ENCODE measurements around the gene MYO18B. TPM values are rescaled to one million over a fixed set of nuclear protein-coding genes. Genes with fewer than 3 reads are reported as not detected.

Gene MYO18B
- total RNA-seq, 1 donor = 0.54 TPM

DNA sequence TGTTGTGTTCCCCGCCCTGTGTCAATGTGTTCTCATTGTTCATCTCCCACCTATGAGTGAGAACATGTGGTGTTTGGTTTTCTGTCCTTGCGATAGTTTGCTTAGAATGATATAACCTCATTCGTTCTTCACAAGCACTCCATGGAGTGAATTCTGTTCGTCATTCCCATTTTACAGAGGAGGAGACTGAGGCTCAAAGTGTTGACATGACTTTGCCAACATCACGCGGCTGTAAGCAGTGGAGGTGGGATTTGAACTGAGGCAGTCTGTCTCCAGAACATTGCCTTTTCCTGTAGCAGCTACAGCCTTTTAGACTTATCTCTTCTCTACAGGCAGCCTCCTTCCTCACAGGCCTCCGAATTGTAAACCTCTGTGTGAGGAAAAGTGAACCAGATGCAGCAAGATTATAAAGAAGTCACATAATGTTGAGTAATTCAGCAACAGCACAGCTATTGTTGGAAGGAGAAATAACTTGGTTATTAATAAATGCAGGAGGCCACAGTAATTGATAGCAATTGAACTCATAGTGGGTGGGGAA, 74.6 kb downstream of the MYO18B start:
- DNase-seq (ENCODE audit: low read depth in 2 of 3, low spot score in 2 of 3) = no peak

GRCh38 chr22:25817092-25817943, 75.3 kb downstream of the MYO18B start:
- DNase-seq (ENCODE audit: low read depth in 2 of 3, low spot score in 2 of 3) = no peak

GRCh38 chr22:25818541-25818940, 76.6 kb downstream of the MYO18B start:
- no peak for DNase-seq (ENCODE audit: low read depth in 2 of 3, low spot score in 2 of 3)

- DNase-seq (ENCODE audit: low read depth in 2 of 3, low spot score in 2 of 3) = no peak
Observed at GRCh38 chr22:25822344-25822743, 80.4 kb downstream of the MYO18B start.

DNA sequence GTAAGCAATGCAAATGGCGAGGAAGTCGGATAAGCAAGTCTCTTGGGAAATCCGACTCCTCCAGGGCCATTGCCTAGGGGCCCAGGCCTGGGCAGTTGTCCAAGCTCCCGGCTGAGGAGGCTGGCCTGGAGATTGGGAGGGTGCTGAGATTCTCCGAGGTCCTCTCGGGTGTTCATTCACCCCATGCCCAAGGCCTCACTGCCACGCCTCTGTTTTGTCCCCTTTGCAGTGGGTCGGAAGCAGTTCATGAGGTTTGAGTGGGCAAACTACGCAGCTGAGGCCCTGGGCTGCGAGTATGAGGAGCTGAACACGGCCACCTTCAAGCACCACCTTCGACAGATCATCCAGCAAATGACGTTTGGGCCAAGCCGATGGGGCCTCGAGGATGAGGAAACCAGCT, 81.3 kb downstream of the MYO18B start:
- DNase-seq (ENCODE audit: low read depth in 2 of 3, low spot score in 2 of 3) = no peak

GRCh38 chr22:25824828-25825423, 82.9 kb downstream of the MYO18B start:
- no peak for DNase-seq (ENCODE audit: low read depth in 2 of 3, low spot score in 2 of 3)

GRCh38 chr22:25827415-25827814, 85.4 kb downstream of the MYO18B start:
- DNase-seq (ENCODE audit: low read depth in 2 of 3, low spot score in 2 of 3) = no peak

GRCh38 chr22:25828422-25828821, 86.4 kb downstream of the MYO18B start:
- DNase-seq (ENCODE audit: low read depth in 2 of 3, low spot score in 2 of 3) = no peak

DNA sequence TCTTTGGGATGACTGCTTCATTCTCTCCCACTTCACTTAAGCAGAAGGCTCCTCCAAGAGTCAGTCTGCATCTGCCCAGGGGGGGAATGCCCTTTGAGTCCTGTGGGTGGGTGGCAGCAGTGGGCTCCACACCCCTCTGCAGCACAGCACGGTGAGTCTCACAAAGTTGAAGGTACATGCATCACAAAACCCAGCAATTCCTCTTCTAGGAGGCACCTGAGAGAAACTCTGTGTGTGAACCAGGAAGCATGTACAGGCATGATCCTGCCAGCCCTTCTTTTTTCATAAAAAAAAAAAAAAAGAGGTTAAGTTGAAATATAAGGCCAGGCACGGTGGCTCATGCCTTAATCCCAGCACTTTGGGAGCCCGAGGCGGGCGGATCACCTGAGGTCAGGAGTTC, 87.2 kb downstream of the MYO18B start:
- DNase-seq (ENCODE audit: low read depth in 2 of 3, low spot score in 2 of 3) = no peak

- no peak for DNase-seq (ENCODE audit: low read depth in 2 of 3, low spot score in 2 of 3)
Observed at GRCh38 chr22:25829808-25830777, 88.1 kb downstream of the MYO18B start.

DNA sequence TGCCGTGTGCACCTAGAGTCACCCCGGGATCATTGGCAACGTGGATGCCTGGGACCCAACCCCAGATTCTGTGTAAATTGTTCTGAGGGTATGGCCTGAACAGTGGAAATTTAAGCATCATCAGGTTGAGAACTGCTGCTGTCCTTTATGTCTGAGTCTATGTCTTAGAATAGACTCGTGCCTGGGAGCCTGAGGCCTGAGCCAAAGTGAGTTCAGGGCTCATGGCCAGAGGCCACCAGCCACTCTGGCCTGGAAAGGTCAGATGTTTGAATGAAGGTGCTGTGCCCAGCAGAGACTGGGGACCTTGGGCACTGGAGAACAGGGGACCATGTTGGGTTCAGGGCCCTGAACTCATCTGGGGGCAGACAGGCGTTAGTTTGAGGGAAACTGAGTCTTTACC, 91.1 kb downstream of the MYO18B start:
- DNase-seq (ENCODE audit: low read depth in 2 of 3, low spot score in 2 of 3) = no peak

GRCh38 chr22:25833676-25834075, 91.7 kb downstream of the MYO18B start:
- no peak for DNase-seq (ENCODE audit: low read depth in 2 of 3, low spot score in 2 of 3)

GRCh38 chr22:25834490-25834889, 92.5 kb downstream of the MYO18B start:
- no peak for DNase-seq (ENCODE audit: low read depth in 2 of 3, low spot score in 2 of 3)

- no peak for DNase-seq (ENCODE audit: low read depth in 2 of 3, low spot score in 2 of 3)
Observed at GRCh38 chr22:25835348-25835747, 93.4 kb downstream of the MYO18B start.

DNA sequence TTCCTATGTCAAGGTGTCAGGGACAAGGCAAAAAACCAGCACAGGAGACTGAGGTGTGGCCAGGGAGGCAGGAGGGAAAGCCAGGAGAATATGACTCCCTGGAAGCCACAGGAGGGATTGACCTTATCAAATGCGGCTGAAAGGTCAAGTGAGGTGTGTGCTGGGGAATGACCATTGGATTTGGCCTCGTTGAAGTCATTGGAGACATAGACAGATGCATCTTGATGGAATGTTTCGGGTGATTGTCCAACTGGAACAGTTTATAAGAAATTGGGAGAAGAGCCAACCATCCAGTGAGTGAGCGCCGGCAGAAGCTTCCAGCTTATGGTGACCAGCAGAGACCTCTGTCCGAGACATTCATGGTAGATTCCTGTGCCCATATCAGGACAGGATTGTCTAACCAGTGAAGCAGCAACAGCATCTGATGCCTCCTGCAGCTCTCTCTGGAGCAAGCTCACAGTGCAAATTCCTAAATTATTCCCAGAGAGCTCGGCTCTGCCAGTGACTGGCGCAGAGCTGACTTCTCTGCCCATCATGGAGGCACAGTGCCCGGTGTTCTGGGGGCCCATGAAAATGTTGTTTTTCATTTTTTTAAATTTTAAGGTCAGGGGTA, 95.4 kb downstream of the MYO18B start:
- no peak for DNase-seq (ENCODE audit: low read depth in 2 of 3, low spot score in 2 of 3)

DNA sequence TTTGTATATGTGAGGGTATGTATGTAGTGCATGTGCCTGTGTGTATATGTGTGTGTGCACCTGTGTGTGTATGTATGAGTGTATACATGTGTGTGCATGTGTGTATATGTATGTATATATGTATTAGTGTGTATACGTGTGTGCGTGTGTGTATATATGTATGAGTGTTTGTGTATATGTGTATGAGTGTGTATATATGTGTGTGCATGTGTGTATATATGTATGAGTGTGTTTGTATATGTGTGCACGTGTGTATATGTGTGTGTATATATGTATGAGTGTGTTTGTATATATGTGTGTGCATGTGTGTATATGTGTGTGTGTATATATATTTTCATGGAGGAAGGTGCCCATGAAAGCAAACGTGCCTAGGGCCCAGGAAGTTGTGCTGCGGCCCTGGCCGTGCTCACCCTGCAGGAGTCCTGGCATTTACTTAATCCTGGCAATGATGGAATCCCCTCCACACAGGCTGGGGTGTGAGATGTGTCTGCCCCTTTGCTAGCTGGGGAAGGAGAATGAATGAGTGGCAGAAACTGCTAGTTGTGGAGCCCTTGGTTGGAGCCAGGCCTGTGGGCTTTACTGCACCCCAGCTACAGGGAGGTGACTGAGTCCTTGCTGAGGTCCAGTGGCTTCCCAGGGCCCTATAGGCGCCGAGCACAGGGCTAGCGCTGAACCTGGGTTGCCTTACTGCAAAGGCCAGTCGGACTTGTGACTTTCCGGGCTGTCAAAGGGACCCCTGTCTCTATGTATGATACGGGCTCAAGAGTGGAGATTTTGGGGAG, 97.2 kb downstream of the MYO18B start:
- DNase-seq (ENCODE audit: low read depth in 2 of 3, low spot score in 2 of 3) = no peak

DNA sequence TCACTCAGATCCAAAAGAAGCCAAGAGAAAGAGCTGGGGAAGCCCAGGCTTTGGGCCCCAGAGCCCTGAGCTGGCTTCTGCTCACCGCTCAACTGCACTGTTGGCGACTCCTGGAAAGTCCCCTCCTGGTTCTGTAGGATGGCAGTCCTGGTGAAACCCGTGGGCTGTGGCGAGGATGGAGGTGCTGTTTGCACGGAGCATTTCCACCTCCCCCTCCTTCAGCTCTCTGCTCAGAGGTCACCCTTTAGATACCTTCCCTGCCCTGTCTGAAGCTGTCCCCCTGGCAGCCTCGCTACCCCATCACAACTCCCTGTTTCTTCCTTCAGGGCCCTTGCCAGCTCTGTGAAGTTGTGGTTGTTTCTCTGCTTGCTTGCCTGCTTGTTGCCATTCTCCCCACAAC, 97.8 kb downstream of the MYO18B start:
- DNase-seq (ENCODE audit: low read depth in 2 of 3, low spot score in 2 of 3) = no peak

DNA sequence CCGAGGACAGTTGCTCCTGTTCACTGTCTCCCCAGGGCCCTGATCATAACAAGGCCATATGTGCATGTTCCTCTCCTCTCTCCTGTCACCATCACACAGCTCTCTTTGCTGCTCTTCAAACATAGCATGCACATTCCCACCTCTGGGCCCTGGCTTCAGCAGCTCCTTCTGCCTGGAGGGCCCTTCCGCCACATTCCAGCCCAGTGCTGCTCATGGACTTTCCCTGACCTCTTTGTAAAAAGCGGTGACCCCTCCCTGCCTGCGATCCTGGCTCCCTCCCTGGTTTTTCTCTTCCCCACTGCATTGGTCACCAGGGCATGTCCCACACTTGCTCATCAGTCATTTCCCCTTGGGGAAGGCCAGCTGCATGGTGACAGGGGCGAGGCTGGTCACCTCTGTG, 98.2 kb downstream of the MYO18B start:
- DNase-seq (ENCODE audit: low read depth in 2 of 3, low spot score in 2 of 3) = no peak

GRCh38 chr22:25840891-25841290, 98.9 kb downstream of the MYO18B start:
- DNase-seq (ENCODE audit: low read depth in 2 of 3, low spot score in 2 of 3) = no peak

DNA sequence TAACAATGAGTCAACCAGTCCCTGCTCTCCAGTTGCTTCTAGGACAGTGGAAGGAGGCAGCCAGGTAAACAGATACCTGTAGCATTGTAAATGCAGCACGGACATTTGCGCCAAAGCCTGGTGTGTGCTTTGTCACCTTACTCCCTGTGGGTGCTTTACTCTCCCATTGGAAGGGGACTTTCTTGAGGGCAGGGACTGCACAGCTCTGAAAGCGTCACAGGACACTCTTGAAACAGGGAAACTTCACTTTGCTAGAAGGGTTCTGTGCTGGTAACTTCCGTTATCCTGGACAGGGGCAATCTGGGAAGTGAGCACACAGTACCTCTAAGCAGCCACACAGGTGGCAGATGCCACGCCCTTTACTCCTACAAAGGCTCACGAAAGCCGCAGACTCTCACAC, 99.8 kb downstream of the MYO18B start:
- no peak for DNase-seq (ENCODE audit: low read depth in 2 of 3, low spot score in 2 of 3)

All from hematopoietic multipotent progenitor cell (in vitro differentiated cells).